SK-N-MC (cell line): ENCODE results near the gene AKIRIN1.
"Not testable (repeated sequence)": the region's sequence is repeated elsewhere in the genome, so short reads cannot be mapped to it uniquely, and the experiment has no call there.

Source experiments
- DNase-seq: peaks from one replicate; pipeline ENCODE4 v3.0.0-alpha.2; 2011; ENCODE audit warnings: low read depth, low spot score
- H3K27ac ChIP-seq: fragments of 200-600 bp; sonication (generic); 2 replicates; pipeline ENCODE4 v1.5.1; 2016; ENCODE audit warnings: mixed run types
- H3K36me3 ChIP-seq: fragments of 200-600 bp; sonication (generic); 2 replicates; pipeline ENCODE4 v1.6.1; 2017; ENCODE audit warnings: antibody characterized with exemption, low read length, mixed read lengths; ENCODE audit not compliant: insufficient read depth
- H3K4me3 ChIP-seq: fragments of 200-600 bp; sonication (generic); 2 replicates; pipeline ENCODE4 v1.5.1; 2016
- H3K9ac ChIP-seq: fragments of 200-600 bp; sonication (generic); 2 replicates; pipeline ENCODE4 v1.8.0; 2017; ENCODE audit warnings: mixed run types, mixed read lengths; ENCODE audit not compliant: insufficient read length
- H3K9me3 ChIP-seq: fragments of 200-600 bp; sonication (generic); 2 replicates; pipeline ENCODE4 v1.6.1; 2017; ENCODE audit warnings: low read depth, mild to moderate bottlenecking, antibody characterized with exemption, low read length, moderate library complexity, mixed read lengths
- EZH2 ChIP-seq: fragments of 200-600 bp; sonication (generic); IDR thresholded peaks from one replicate; pipeline ENCODE4 v1.6.1; 2017; ENCODE audit warnings: antibody characterized with exemption
- FOXP2 ChIP-seq: optimal IDR thresholded peaks from 2 replicates; pipeline ENCODE3; 2011; ENCODE audit warnings: mild to moderate bottlenecking, moderate library complexity; ENCODE audit not compliant: insufficient read depth; ENCODE audit errors: extremely low read length, control extremely low read depth
- POLR2AphosphoS5 ChIP-seq: IDR thresholded peaks from 2 replicates; pipeline ENCODE4 v1.6.1; 2012; ENCODE audit warnings: mild to moderate bottlenecking, low read depth, low read length, borderline replicate concordance

AKIRIN1 gene

GRCh38 chr1:39047374-39048229 is 56.5 kb downstream of the AKIRIN1 start:
- DNase-seq, result no peak
- Histone ChIP-seq H3K27ac (no peak overlapping the region), H3K36me3 (no peaks in the 10 kb centered on the region), H3K9ac (no peak overlapping the region), H3K4me3 (no peak overlapping the region), H3K9me3 (no peaks in the 10 kb centered on the region)
- TF ChIP-seq FOXP2, result no peak

- TF ChIP-seq FOXP2, result no peak
- no peak for TF ChIP-seq POLR2AphosphoS5
- no peak for TF ChIP-seq EZH2
- DNase-seq, result no peak
- Histone ChIP-seq H3K27ac (no peak overlapping the region), H3K9me3 (no peaks in the 10 kb centered on the region), H3K4me3 (no peak overlapping the region), H3K36me3 (no peaks in the 10 kb centered on the region), H3K9ac (no peak overlapping the region)
Observed at GRCh38 chr1:39048745-39049370, 57.8 kb downstream of the AKIRIN1 start.

- DNase-seq, result no peak
- Histone ChIP-seq H3K27ac (no peak overlapping the region), H3K36me3 (no peaks in the 10 kb centered on the region), H3K9ac (no peak overlapping the region), H3K9me3 (no peaks in the 10 kb centered on the region), H3K4me3 (no peak overlapping the region)
- TF ChIP-seq POLR2AphosphoS5 (no peak), FOXP2 (no peak)
Observed at GRCh38 chr1:39050001-39050400, 58.9 kb downstream of the AKIRIN1 start.

- not testable (repeated sequence) for H3K9ac ChIP-seq, H3K27ac ChIP-seq, H3K9me3 ChIP-seq, H3K4me3 ChIP-seq, DNase-seq, H3K36me3 ChIP-seq
Observed at GRCh38 chr1:39051193-39051850, 60.2 kb downstream of the AKIRIN1 start.

GRCh38 chr1:39051956-39052355 is 60.9 kb downstream of the AKIRIN1 start:
- Histone ChIP-seq H3K9me3 (no peaks in the 10 kb centered on the region), H3K36me3 (no peaks in the 10 kb centered on the region), H3K27ac (no peak overlapping the region; the same call in 1 of the 2 replicates), H3K9ac (no peak overlapping the region), H3K4me3 (no peak overlapping the region)
- DNase-seq, result no peak
- TF ChIP-seq EZH2, result no peak
- no peak for TF ChIP-seq FOXP2
- no peak for TF ChIP-seq POLR2AphosphoS5

- not testable (repeated sequence) for H3K27ac ChIP-seq, DNase-seq, H3K9ac ChIP-seq, H3K36me3 ChIP-seq, H3K9me3 ChIP-seq, H3K4me3 ChIP-seq
Observed at GRCh38 chr1:39055213-39055710, 64.2 kb downstream of the AKIRIN1 start.
